Mucosa of stomach (tissue), 1 donor: ENCODE data around the gene PLCG2.

Source experiments
- H3K27me3 ChIP-seq: one replicate; pipeline ENCODE4 v1.7.0; 2013; ENCODE audit warnings: mild to moderate bottlenecking, low read length; ENCODE audit not compliant: control insufficient read depth, insufficient read depth
- H3K36me3 ChIP-seq: one replicate; pipeline ENCODE4 v1.7.0; 2013; ENCODE audit warnings: low read length; ENCODE audit not compliant: control insufficient read depth, insufficient read depth
- H3K4me1 ChIP-seq: one replicate; pipeline ENCODE4 v1.7.0; 2013; ENCODE audit warnings: mild to moderate bottlenecking, low read length; ENCODE audit not compliant: control insufficient read depth, insufficient read depth
- H3K4me3 ChIP-seq: one replicate; pipeline ENCODE4 v1.7.0; 2013; ENCODE audit warnings: low read length
- H3K9ac ChIP-seq: one replicate; pipeline ENCODE4 v1.7.0; 2013; ENCODE audit warnings: mild to moderate bottlenecking, low read length, moderate library complexity
- H3K9me3 ChIP-seq: one replicate; pipeline ENCODE4 v1.7.0; 2013; ENCODE audit warnings: mild to moderate bottlenecking, low read length, moderate library complexity; ENCODE audit not compliant: control insufficient read depth
- donor health status: Pancreatic carcinoma.

PLCG2 gene

DNA sequence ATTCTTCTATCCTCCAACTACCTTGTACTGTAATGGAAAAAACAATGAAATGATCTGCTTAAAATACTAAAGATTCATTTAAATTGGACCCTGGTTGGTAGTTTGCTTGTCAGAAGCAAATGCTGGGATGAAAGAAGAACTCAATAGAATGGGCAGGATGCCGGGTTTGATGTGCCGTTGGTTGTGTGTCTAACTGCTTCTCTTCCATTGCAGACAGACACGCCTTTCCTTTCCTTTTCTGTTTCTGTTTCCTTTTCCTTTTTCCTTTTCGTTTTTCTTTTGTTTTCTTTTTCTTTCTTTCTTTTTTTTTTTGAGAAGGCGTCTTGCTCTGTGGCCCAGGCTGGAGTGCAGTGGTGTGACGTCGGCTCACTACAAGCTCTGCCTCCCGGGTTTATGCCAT is 64.6 kb downstream of the PLCG2 start:
- H3K4me1 ChIP-seq, result no peaks in the 10 kb centered on the region

DNA sequence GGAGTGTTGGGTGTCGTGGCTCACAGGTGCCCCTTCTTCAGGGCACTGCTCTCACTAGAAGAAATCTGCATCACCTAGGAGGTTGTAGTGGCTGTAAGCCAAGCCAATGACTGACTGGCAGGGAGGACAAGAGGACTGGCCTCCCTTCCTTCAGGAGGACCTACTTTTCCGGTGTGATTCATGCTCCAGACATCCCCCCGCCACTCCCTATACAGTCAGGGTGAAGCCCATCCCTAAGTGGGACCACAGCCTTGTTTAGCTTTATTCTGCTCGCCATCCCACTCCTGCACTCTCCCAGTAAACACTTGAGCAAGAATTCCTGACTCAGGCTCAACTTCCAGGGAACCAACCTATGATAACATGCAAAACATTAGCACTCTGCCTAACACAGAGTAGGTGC is 67.0 kb downstream of the PLCG2 start:
- Histone ChIP-seq H3K27me3 (no peaks in the 10 kb centered on the region), H3K4me3 (no peak overlapping the region), H3K36me3 (no peaks in the 10 kb centered on the region), H3K4me1 (no peaks in the 10 kb centered on the region), H3K9ac (no peak overlapping the region), H3K9me3 (no peaks in the 10 kb centered on the region)

More for the DNA sequence above, 64.6 kb downstream of the PLCG2 start:
- no peak overlapping the region for H3K9ac ChIP-seq
- H3K36me3 ChIP-seq, result no peaks in the 10 kb centered on the region
- H3K27me3 ChIP-seq, result no peaks in the 10 kb centered on the region
- no peaks in the 10 kb centered on the region for H3K9me3 ChIP-seq
- H3K4me3 ChIP-seq, result no peak overlapping the region

DNA sequence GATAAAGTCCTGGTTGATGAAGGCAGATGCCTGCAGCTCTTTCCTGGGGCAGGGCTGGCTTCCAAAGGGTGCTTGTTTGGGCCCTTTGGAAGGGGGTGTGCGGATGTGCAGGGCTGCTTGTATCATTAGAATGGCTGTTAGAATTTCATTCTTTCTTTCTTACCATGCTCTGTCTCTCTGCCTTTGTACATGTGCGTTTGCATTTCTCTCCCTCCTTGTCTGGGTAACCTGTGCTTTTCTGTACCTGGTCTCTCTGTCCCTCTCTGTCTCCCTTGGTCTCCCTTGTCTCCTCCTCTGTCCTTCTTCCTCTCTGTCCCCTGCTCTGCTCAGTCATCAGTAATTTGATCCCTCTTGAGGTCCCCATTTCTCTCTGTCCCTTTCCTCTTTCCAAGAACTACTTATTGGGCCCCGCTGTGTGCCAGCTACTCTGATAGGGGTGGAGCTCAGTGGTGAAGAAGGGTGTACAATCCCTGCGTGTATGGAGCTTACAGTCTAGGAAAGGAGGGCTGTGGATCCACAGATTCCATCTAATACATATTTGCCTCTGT is 69.3 kb downstream of the PLCG2 start:
- no peak overlapping the region for H3K4me3 ChIP-seq
- no peaks in the 10 kb centered on the region for H3K9me3 ChIP-seq
- H3K9ac ChIP-seq, result no peak overlapping the region
- H3K4me1 ChIP-seq, result no peaks in the 10 kb centered on the region
- no peaks in the 10 kb centered on the region for H3K36me3 ChIP-seq
- no peaks in the 10 kb centered on the region for H3K27me3 ChIP-seq

DNA sequence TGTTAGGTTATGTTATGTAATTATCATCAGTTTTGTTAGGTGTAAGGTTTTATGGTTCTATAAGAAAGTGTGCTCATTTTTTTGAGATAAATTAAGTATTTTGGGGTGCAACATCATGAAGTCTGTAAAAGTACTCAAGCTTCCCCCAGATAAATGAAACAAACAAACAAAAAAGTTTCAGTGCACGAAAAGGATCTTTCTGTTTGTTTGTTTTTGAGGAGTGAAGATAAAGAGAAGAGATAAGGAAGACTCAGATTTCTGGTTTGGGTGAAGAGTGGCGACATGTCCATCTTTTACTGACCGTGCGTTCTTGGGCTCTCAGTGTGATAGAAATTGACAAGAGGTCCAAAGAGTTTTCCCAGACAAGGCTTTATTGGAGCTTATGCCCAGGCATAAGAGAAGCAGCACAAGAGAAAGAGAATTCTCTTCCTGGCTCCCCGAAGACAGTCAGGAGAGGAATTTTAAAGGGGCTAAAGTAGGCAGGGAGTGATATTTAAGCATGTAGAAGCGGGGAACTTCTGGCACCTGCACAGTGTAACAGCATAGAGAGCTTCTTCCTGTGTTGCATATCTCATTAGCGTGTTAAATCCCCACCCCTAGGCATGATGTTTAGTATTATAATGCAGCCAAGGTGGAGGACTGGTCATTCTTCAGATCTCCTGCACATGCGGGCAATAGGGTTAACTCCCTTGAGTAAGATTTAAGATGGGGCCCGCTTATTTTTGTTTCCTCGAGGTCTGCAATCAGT is 71.3 kb downstream of the PLCG2 start:
- Histone ChIP-seq H3K9ac (no peak overlapping the region), H3K27me3 (no peaks in the 10 kb centered on the region), H3K9me3 (no peaks in the 10 kb centered on the region), H3K4me3 (no peak overlapping the region), H3K4me1 (no peaks in the 10 kb centered on the region), H3K36me3 (no peaks in the 10 kb centered on the region)

DNA sequence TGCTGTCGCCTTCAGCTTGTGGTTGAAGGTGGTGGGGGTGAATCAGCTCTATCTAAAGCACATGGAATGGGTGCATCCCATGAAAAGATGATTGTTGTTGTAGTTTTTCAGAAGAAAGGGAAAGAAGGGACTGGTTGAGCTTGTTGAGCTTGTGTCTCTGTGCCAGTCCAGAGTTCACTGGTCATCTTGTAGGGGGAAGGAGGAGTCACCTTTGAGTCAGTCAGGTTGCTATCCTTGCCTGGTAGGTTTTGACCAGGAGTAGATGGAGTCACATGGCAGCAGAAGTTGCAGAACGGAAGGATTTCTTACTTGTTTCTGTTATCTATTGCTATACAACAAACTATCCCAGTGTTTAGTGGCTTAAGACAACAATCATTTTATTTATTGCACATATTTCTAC is 73.3 kb downstream of the PLCG2 start:
- no peaks in the 10 kb centered on the region for H3K36me3 ChIP-seq
- no peaks in the 10 kb centered on the region for H3K27me3 ChIP-seq
- H3K4me1 ChIP-seq, result no peaks in the 10 kb centered on the region
- no peaks in the 10 kb centered on the region for H3K9me3 ChIP-seq
- no peak overlapping the region for H3K9ac ChIP-seq
- H3K4me3 ChIP-seq, result no peak overlapping the region

DNA sequence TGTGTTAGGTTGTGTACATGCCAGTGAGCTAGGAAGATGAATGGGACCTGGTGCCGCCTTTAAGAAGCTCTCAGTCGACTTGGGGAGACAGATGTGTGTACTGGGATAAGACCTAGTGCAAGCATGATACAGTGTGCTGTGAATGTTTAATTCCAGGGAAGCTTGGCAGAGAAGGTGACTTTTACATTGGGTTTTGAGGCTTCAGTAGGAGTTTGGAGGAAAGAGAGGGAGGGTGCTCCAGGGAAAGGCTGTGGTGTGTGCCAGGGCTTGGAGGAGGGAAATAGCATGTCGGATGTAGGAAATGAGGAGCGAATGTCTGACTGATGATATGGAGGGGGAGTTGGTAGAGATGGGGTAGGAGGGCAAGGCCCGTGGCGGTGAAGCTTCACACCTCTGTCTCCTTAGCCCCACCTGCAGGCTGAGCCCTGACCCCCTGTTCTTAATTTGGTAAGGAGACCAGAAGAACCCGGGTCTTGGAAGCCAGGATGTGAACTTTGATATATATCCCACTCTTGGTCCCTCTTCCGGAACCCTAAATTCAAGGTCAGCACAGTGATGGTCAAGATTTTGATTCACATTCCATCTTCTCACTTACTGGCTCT is 76.6 kb downstream of the PLCG2 start:
- no peaks in the 10 kb centered on the region for H3K36me3 ChIP-seq
- no peaks in the 10 kb centered on the region for H3K9me3 ChIP-seq
- H3K27me3 ChIP-seq, result no peaks in the 10 kb centered on the region
- H3K9ac ChIP-seq, result no peak overlapping the region
- no peak overlapping the region for H3K4me3 ChIP-seq
- H3K4me1 ChIP-seq, result no peaks in the 10 kb centered on the region

DNA sequence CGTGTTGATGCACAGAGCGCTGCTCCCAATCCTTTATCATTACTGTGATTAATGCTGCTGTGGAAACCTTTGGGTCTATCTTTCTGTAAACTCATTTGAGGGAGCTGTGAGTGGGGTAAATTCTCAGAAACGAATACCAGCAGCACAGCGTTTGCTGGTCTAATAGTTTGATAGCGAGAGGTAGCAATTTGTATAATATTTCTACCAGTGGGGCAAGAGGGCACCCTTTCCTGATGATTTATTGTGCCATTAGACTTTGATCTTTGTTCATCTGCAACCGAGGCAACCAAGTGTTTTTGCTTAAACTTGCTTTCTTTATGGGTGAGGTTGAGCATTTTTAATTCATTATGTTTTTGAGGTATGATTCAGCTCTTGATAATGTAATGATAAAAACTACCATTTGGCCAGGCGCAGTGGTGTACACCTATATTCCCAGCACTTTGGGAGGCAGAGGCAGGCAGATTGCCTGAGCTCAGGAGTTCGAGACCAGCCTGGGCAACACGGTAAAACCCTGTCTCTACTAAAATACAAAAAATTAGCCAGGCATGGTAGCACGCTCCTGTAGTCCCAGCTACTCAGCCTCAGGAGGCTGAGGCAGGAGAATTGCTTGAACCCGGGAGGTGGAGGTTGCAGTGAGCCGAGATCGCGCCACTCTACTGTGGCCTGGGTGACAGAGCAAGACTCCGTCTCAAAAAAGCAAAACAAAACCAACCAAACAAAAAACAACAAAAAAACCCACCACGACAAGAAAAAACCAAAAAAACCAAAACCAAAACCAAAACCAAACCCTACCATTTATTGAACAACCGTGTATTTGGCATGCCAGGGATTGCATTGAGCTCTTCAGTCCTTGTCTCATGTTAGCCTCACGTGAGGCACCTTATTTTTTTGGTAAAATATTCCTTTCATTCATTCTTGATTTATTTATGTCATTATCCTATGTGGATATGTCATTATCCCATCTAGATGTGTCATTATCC is 81.5 kb downstream of the PLCG2 start:
- no peak overlapping the region for H3K4me3 ChIP-seq
- H3K27me3 ChIP-seq, result peaks cover 8% of the 10 kb centered on the region
- H3K9me3 ChIP-seq, result no peaks in the 10 kb centered on the region
- no peaks in the 10 kb centered on the region for H3K4me1 ChIP-seq
- no peak overlapping the region for H3K9ac ChIP-seq
- no peaks in the 10 kb centered on the region for H3K36me3 ChIP-seq

DNA sequence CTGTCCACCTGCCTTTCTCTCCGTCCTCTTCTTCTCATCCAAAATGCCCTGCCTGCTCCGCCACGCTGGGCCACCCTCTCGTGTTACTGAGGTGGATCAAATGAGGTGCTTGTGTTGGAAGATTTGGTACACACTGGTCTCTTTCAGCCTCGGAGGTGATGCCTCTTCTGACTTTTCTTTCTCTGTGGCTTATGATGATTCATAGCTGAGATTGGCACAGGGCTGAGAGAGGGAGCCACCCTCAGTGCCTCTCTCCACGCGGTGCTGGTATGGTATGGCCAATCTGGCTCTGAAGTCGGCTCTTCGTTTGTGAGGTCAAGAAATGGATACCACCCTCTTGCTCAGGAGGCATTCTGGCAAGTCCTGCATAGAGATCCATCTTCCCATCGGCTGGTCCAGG is 82.4 kb downstream of the PLCG2 start:
- Histone ChIP-seq H3K9me3 (no peaks in the 10 kb centered on the region), H3K4me1 (no peaks in the 10 kb centered on the region), H3K4me3 (no peak overlapping the region), H3K9ac (no peak overlapping the region), H3K36me3 (no peaks in the 10 kb centered on the region), H3K27me3 (peaks cover 8% of the 10 kb centered on the region)

DNA sequence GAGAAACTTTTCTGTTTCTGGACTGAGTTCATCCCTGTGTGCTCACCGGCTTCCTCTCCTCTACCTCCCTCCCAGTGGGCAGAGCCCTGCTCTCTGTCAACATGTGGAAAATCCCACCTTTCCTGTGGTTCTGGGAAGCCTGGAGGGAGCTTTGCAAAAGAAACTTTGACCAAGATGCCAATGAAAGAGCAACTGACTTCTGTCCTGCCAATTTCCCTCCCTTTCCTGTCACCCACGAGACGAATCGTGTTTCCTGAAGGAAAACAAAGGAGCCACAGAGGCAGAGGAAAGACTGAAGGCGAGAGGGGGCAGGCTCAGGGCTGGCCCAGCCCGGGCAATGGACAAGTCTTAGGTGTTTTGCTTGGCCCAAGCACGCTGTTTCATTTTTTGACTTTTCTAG is 82.8 kb downstream of the PLCG2 start:
- peaks cover 8% of the 10 kb centered on the region for H3K27me3 ChIP-seq
- H3K4me1 ChIP-seq, result no peaks in the 10 kb centered on the region
- no peaks in the 10 kb centered on the region for H3K36me3 ChIP-seq
- no peak overlapping the region for H3K9ac ChIP-seq
- no peaks in the 10 kb centered on the region for H3K9me3 ChIP-seq
- no peak overlapping the region for H3K4me3 ChIP-seq

DNA sequence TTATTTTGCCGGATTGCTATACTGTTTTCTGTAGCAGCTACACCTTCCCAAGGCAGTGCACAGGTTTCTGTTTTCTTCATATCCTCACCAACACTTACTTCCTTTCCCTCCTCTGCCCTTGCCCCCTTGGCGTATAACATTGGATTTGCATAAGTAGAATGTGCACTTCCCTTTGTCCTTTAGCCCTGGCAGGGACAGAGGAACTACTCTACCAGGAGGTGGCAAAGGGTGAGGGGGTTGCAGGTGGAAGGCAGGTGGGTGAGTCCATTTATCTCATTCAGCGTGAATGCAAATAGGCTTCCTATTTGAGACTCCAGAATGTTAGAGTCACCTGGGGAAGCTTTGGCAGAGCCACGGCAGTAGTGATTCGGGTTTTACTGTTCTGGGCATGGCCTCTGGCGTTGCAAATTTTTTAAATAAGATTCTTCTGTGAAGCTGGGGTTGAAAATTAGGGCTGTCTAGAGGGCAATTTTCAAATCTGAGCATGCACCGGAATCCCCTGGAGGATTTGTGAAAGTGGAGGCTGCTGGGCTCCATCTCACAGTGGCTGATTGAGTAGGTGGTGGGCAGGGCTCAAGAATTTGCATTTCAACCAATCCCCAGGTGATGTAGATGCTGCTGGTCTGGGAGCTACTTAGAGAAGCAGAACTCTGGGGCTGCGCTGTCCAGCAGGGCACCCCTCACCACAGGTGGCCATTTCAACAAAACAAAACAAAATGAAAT is 84.7 kb downstream of the PLCG2 start:
- H3K4me3 ChIP-seq, result no peak overlapping the region
- H3K9me3 ChIP-seq, result no peaks in the 10 kb centered on the region
- peaks cover 8% of the 10 kb centered on the region for H3K27me3 ChIP-seq
- H3K9ac ChIP-seq, result no peak overlapping the region
- no peaks in the 10 kb centered on the region for H3K36me3 ChIP-seq
- no peaks in the 10 kb centered on the region for H3K4me1 ChIP-seq

DNA sequence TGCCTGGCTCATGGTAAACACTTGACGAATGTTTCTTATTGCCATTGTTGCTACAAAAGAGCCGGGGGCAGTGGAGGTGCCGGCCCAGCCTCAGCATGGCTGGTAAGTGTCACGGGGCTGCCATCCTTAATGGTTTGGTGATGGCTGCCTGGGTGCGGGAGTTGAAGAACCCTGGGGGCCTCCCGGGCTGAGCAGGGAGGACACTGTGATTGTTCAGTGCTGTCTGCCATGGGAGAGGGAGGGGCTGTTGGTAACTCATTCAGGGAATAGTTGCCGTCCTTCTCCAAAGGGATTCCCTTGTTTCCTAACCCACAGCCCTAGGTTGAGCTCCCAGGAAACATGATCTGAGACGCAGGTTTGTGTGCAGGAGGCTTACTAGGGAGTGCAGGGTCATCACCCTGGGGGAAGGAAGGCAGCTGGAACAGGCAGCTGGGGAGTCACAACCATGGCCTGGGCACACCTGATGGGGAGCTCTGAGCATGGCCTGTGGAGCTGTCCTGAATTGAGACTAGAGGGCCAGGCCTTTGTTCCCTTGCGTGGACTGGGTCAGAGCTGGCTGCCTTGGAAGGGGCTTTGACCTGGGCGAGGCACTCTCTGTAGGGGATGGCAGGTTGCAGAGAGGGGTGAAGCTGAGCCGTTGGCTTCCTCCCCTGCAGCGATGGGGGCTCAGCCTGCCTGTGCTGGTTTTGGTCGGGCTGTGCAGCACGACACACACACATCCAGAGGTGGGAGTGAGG is 85.7 kb downstream of the PLCG2 start:
- Histone ChIP-seq H3K4me1 (no peaks in the 10 kb centered on the region), H3K9me3 (no peaks in the 10 kb centered on the region), H3K4me3 (no peak overlapping the region), H3K27me3 (peaks cover 8% of the 10 kb centered on the region), H3K9ac (no peak overlapping the region), H3K36me3 (no peaks in the 10 kb centered on the region)
